HT1080 (cell line): ENCODE results near the gene MRPS22. TPM values are rescaled to one million over a fixed set of nuclear protein-coding genes. Genes with fewer than 3 reads are reported as not detected.
"Not testable (repeated sequence)": the region's sequence is repeated elsewhere in the genome, so short reads cannot be mapped to it uniquely, and the experiment has no call there.

Experiments used
- DNase-seq: peaks from one replicate; pipeline ENCODE4 v3.0.0-alpha.2; 2015; ENCODE audit warnings: low read depth
- small RNA-seq: library from RNA; depleted of rRNA; stranded (forward); fragments of <200 nt; gene quantifications from one replicate; pipeline ENCODE3, GENCODE V24; 2014
- total RNA-seq: library from RNA; depleted of rRNA; stranded (reverse); fragments of >200 nt; shearing (Covaris generic); gene quantifications from 2 replicates; pipeline ENCODE4 v1.2.3, GENCODE V29; 2014; rRNA removed

Gene MRPS22
- total RNA-seq, 1 experiment from 2014 or later = 200 TPM

DNA sequence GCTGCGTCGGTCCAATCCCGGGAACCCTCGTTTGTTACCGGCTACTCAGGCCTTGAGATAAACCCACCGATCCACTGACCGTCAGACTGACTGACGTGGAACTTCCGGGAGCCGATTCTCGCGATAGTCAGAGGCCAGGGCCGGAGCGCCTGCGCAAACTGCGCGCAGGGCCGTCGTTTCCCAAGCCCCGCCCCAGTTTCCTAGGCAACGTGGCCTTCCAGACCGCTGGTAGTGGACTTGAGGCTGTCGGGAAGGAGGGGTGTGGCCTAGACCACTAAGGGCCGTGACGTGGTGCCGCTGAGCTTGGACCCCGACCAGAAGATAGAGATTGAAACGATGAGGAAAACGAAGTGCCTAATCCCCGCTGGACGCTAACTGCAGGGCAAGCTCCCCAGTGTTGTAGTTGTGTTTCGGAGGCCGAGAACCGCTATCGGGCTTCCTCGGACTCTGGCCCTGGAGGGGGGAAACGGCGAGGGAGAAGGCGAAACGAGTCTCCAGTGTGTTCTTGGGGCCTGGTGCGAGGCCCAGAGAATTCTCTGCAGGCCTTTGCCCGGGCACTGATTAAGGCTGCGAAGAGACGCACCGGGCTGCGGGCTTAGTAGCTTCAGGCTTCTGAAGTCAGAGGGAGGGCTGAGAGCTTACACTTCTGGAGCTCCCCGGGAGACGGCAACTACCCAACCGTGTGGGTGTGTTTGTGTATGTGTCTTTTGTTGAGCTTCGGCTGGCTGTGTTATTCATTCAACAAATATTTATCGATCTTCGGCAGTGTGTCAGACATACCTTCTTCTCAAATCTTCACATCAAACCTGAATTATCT, 45.9 kb downstream of the MRPS22 start, which contains the start of gene COPB2:
TSS of gene COPB2 (minus strand) at position 96 of the 817 bp plus-strand sequence. CDS start 97 bp downstream, outside the sequence.
- DNase-seq = peak; percentile 100

DNA sequence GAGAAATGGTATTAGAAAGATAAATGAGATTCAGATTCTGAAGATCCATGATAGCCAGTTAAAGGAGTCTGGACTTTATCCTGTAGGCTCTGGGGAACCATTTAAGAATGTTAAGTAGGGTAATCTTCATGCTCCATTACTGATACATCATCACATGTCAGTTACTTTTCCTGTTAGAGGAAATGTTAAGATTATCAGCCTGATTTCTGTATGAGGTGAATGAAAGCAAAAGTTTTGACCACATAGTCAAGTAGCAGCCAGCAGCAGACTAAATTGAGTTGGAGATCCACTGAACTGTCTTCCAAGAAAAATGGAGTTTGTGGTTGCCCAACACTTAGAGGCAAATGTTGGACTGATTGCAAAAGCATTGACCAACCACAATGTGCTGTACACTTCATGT, 50.3 kb downstream of the MRPS22 start:
- DNase-seq = no peak

DNA sequence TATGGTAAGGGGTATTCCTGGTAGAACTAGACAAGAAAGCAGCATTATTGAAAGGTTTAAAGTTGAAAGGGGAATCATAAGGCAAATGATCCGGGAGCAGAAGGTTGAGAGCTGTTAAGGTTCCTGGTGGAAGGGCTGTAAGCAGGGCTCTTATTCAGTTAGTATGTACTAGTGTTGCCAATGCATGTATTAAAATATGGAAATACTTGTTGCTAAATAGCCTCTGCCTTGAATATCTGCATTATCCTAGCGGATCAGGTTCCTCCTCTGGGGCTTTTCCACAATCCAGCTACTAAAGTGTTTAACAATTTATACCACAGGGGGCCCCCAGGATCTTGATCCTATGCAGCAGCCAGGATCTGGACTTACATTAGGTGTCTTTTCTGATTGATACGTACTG, 52.9 kb downstream of the MRPS22 start:
- no peak for DNase-seq

DNA sequence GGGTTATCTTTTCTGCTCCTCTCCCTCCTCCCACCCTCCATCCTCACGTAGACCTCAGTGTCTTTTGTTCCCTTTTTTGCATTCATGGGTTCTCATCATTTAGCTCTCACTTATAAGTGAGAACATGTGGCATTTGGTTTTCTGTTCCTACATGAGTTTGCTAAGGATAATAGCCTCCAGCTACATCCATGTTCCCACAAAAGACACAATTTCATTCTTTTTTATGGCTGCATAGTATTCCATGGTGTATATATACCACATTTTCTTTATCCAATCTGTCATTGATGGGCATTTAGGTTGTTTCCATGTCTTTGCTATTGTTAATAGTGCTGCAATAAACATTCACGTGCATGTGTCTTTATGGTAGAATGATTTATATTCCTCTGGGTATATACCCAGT, 57.3 kb downstream of the MRPS22 start:
- not testable (repeated sequence) for DNase-seq

Small RNA genes lying within 50 kb of the gene (small RNA-seq; reads per million reads assigned to genes)
- not detected for gene RF00026

Other genes with a start within 250 kb of the MRPS22 start
- 141 and 154 TPM in 2 replicates for gene COPB2, start 45.6 kb downstream of the MRPS22 start, total RNA-seq
- gene RBP2, start 132.5 kb downstream of the MRPS22 start, total RNA-seq = not detected in 2 replicates
- gene RBP1, start 195.7 kb downstream of the MRPS22 start, total RNA-seq = not detected in 2 replicates